G401 (cell line): ENCODE results near the gene B4GAT1. TPM values are rescaled to one million over a fixed set of nuclear protein-coding genes. Genes with fewer than 3 reads are reported as not detected.
A peak's percentile ranks its signal among the peaks of the same experiment; 100 is the strongest.
"Not testable (repeated sequence)": the region's sequence is repeated elsewhere in the genome, so short reads cannot be mapped to it uniquely, and the experiment has no call there.

ENCODE experiments used
- DNase-seq: peaks from one replicate; pipeline ENCODE4 v3.0.0-alpha.2; 2015; ENCODE audit warnings: low spot score
- in situ Hi-C: cut with HindIII; loops from 2 replicates; pipeline ENCODE4 v1.10.0; 2016; ENCODE audit warnings: low sequenced_read_pairs, mixed read lengths
- total RNA-seq: library from RNA; depleted of rRNA; stranded (reverse); fragments of >200 nt; shearing (Covaris generic); gene quantifications from 2 replicates; pipeline ENCODE4 v1.2.3, GENCODE V29; 2014

B4GAT1 gene
- total RNA-seq, 1 experiment from 2014 or later: 22.2 TPM

DNA sequence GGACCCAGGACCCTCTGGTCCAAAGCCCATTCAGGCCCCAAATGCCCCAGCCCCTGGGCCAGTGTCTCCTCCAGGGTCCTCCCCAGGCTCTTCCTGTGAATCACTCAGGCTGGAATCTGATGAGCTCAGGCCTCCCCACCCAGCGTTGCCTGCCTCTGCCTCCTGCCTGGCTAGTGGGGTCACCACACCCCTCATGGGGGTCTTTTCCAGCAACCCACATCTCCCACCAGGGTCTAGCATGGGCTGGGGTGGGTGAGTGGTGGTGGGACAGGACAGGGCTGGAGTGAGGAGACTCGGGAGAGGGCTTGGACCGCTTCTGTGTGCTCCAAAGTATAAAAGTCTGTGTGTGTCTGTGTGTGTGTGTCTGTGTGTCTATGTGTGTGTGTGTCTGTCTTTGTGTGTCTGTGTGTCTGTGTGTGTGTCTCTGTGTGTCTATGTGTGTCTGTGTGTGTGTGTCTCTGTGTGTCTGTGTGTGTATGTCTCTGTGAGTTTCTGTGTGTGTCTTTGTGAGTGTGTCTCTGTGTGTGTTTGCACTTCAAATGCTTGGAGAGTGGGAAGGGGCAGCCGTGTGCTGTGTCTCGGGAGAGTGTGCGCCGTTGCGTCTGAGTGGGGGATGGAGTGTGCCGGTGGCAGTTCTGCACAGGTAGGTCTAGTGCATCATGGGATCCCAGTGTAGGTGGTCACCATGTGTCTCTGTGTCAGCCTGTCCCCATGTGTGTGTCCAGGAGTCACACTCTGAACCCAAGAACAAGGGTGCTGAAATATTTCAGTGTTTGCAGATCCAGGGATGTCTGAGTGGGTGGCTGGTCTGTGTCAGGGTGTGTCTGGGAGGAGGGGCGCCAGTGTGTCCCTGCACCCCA, 20.0 kb downstream of the B4GAT1 start:
- in situ Hi-C loops: no loop called here
- DNase-seq: no peak

DNA sequence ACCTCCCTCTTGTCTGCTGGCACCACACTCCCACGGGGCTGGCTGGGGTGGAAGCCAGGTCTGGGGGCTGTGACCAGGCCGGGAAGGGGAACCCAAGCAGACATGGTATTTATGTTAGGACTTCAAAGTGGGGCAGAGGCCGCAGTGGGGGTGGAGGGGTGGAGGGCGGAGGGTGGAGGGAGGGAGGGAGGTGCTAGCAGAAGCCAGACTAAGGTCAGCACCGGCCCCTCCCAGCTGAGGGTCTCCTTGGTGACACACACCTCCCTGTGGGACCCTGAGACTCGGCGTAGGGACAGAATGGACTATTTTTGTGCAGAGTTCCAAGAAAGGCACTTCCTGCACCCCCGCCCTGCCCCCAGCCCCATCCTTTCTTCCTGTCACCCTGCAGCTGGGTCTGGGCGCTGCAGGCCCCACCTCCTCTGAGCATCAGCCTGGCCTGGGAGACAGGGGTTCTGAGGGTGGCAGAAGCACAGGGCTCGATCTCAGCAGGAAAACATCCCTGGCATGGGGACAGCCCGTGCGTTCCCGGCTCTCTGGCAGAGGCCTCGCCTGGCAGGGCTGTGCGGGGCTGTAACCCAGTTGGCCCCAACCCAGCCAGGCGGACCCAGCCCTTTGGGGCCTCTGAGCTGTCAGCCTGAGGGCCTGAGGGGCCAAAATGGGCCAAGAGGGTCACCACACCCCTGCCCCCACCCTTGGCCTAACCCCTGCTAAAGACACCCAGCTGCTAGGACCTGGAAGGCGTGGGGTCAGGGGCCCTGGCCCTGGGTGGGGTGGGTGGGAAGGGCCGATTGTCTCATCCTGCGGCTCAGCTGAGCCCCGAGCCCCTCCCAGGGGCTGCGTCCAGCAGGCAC, 20.9 kb downstream of the B4GAT1 start:
- no peak for DNase-seq
- in situ Hi-C loops: no loop called here

DNA sequence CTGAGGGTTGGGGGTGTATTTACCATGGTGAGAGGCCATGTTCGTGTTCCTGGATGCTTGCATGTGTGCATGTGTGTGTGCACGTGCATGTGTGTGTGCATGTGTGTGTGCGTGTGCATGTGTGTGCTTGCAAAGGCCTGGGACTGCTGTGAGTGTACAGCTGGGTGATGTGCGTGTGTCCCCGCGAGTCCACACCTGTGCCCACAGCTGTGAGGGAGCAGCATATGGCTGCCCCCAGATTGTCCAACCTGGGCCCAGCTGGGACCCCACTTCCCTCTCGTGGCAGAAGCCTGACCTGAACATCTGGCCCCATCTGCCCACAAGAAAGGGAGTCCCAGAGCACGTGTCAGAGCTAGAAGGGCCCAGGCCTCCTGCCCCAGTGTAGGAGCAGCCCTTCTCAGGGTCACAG, 22.2 kb downstream of the B4GAT1 start:
- DNase-seq: no peak
- in situ Hi-C loops: no loop called here

DNA sequence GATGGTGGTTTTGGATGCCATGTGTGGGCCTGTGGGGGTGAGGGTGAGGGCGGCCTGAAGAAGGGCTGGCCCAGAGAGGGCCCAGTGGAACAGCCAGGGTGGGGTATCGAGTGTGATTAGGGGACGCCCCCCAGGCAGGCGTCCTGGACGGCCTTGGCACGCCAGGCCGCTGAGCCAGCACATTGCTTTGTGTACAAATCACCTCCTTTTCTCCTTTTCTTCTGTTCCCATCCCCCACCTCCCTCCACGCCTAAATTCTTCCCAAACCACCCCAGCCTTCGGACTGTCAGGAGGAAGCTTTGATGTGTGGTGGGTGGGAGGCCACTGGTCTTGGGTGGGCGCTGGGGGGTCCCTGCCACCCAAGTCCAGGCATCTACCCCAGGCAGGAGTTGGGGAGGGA, 22.8 kb downstream of the B4GAT1 start:
- DNase-seq: no peak
- in situ Hi-C loops: no loop called here

DNA sequence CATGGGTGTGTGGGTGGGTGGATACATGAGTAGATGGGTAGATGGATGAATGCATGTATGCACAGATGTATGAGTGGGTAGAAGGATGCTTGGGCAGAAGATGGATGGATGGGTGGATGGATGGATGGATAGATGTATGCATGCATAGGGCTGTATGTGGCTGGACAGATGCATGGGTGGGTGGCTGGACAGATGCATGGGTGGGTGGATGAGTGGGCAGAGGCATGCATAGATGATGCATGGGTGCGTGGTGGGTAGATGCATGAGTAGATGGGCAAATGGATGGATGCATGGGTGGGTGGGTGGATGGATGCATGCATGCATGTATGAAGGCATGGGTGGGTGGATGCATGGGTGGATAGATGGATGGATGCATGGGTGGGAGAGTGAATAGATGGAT, 23.7 kb downstream of the B4GAT1 start:
- in situ Hi-C loops: no loop called here
- no peak for DNase-seq

DNA sequence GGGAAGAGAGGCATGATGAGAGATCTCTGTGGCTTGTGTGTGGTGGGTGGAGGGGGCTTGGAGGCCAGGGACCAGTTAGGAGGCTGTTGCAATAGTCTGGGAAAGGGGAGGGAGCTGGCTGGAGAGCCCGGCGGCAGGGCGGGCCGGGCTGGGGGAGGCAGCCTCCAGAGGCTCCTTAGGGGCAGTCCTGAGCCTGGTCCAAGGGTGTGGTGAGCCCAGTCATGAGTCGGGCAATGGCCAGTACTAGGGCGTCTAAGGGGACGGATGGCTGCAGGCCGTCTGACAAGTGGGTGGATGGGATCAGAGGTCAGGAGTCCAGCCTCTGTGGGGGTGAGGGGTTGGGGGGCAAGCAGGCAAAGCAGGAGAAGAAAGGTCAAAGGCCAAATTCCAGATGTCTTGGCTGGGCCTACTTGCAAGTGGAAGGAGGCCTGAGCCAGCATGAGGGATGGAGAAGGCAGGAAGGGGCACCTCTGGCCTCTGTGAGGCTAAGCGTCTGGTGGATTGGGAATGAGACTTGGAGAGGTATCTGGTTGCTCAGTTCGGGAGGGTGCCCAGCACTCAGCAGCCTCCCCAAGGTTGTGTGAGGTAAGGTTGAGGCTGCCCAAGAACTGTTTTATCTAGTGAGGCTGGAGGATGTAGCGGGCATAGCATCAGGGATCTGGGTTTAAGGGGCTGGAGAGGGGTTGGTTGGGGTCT, 24.5 kb downstream of the B4GAT1 start:
- in situ Hi-C loops: no loop called here
- DNase-seq: no peak

DNA sequence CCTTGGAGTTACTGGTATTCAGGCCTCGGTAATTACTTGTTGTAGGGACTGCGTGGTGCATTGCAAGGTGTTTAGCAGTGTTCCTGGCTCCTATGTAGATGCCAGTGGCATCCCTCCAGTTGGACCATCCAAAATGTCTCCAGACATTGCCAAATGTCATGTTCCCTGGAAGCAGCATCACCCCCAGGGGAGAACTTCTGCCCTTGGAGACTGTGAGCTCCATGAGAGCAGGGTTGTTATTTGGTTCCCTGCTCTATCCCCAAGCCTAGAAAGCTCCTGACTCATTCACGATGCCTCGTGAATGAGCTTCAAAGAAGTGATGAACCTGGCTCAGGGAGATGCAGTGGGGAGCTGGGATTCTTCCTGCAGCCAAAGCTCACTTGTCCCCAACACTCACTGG, 25.8 kb downstream of the B4GAT1 start:
- in situ Hi-C loops: no loop called here
- peak; percentile 34 for DNase-seq

DNA sequence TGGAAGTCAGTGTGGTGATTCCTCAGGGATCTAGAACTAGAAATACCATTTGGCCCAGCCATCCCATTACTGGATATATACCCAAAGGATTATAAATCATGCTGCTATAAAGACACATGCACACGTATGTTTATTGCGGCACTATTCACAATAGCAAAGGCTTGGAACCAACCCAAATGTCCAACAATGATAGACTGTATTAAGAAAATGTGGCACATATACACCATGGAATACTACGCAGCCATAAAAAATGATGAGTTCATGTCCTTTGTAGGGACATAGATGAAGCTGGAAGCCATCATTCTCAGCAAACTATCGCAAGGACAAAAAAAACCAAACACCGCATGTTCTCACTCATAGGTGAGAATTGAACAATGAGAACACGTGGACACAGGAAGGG, 26.7 kb downstream of the B4GAT1 start:
- DNase-seq, in situ Hi-C loops: not testable (repeated sequence)

DNA sequence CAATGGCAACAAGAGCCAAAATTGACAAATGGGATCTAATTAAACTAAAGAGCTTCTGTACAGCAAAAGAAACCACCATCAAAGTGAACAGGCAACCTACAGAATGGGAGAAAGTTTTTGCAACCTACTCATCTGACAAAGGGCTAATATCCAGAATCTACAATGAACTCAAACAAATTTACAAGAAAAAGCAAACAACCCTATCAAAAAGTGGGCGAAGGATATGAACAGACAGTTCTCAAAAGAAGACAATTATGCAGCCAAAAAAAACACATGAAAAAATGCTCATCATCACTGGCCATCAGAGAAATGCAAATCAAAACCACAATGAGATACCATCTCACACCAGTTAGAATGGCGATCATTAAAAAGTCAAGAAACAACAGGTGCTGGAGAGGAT, 27.1 kb downstream of the B4GAT1 start:
- in situ Hi-C loops, DNase-seq: not testable (repeated sequence)

DNA sequence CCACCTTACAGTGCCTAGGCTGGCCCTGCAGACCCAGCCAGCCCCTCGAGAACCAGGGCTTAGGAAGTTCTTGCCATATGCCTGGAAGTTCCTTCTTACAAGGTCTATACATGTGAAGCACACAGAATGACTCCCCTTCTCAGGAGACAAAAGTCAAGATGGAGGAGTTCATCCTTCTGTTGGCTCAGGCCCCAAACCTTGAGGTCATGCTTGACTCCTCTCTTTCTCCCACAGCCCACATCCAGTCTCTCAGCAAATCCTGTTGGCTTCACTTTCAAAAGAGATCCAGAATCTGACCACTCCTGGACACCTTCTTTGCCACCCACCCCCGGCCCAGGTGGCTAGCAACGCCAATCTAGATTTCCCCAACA, 28.8 kb downstream of the B4GAT1 start:
- DNase-seq: no peak
- in situ Hi-C loops: no loop called here

DNA sequence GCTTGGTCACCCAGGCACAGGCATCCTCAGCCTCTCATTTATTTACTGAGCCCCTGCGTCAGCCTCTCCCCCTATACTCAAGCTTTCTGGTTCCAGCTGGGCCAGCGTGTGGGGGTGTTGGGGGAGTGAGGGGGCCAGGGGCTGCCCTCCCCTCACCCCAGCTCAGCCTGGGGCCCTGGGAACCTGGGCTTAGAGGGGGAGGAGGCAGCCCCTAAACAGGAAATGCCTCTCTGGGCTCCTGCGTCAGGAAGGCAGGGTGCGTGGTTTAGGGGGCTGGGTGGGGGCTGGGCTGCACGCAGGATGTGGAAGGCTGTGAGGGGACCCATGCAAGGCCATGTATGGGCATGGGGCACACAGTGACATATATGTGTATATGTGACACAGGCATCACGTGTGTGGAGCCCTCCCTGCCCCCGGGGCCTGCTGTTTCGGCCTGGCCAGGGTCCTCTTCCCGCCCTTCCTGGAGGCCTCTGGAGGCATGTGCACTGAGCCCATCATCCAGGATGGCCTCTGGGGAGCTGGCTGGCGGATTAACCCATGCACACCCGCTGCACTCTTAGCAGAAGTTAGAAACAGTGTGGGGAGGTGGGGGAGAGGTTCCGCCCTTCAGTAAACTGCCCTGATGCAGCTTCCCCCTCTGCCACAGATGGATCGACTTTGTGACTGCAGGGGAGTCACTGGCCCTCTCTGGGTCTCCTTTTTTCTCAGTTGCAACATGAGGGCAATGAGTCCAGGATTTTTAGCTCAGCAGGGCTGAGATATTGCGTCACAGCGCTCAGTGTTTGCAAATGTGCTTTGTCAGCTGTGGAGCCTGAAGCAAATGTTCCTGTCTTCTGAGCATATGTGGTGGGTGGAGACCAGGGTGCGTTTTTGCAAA, 29.5 kb downstream of the B4GAT1 start:
- no peak for DNase-seq
- in situ Hi-C loops: no loop called here

DNA sequence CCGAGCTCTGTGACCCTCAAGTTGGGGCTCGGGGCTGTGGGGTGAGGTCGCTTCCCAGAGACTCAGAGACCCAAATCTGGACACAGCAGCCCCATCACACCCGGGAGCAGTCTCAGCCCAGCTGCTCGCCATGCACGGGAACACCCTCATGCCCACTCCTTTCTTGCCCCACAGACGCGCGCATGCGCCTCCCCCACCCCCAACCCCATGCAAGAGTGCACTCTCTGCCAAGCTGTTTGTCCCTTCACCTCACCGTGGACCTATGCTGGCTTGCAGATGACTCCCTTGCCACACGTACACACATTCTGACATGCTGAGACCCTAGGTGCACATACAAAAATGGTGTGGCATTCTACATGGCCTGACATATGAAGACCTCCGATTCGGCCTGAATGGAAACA, 30.1 kb downstream of the B4GAT1 start:
- DNase-seq: no peak
- in situ Hi-C loops: no loop called here

DNA sequence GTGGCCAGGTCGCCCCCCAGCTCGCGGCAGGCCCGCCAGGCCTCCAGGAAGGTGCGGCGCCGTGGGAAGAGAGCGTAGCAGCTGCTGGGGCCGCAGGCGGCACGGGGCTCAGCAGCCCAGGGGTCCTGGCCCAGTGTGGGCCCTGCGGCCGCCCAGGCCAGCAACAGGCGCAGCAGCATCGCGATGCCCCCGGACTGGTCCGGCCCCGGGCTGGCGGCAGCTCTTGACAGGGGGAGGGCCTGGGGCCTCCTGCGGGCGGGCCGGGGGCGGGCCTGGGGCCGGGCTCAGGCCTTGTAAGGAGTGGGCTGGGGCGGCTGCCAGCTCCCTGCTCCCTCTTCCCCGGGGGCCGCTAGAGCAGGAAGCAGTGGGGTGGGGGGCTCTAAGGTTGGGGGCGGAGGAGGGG, 30.6 kb downstream of the B4GAT1 start, which contains the start of gene CD248:
Gene CD248, minus strand, starts transcription at position 196 of the 403 bp plus-strand sequence. Its CDS starts 17 bp downstream, at position 179.
- in situ Hi-C loops: no loop called here
- no peak for DNase-seq

DNA sequence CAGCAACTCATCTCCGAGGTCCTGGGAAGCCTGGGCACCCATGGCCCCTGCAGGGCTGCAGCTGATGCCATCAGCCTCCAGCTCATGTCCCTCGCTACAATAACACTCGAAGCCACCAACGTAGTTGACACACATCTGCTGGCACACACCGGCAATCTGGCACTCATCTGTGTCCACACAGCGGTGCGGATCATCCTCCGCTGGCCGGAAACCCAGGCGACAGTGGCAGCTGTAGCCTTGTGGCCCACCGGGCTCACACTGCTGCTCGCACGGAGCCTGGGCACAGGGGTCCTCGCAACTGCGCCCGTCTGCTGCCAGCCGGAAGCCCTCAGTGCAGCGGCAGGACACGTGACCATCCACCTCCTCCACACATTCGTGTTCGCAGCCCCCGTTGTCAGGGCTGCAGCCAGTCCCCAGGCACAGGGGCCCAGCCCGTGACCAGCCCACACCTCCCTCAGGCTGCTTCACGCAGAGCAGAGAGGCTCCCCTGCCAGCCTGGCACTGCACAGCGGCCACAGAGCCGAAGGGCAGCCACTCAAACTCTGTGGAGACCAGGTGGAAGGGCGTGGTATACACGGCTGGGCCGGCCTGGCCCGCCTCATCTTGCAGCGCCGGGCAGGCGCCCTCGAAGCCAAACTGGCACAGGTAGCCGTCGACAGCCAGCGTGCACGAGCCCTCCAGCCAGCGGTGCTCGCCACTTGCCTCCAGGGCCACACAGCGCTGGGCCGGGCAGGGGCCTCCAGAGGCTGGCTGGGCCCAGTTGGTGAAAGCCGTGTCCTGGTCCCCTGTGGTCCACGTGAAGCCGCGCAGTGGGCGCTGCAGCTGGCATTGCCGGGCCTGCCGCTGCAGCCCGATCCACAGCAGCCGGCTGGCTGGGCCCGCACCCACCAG, 31.3 kb downstream of the B4GAT1 start:
- no peak for DNase-seq
- in situ Hi-C loops: no loop called here

DNA sequence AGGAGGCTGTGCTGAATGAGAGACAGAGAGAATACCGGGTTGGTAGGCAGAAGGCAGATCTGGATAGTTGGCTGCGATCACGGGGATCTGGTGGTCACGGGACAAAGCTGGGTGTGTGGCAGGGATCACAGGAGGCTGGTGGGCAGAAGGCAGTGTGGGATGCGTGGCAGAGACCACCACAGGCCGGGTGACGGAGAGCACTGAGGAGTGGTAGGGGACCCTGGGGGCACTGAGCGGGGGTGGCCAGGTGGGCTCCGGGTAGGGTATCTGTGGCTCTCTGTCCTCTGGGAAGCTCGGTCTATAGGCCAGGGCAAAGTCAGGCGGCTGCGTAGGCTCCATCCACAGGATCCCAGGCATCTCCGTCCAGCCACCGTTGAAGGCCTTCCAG, 31.9 kb downstream of the B4GAT1 start:
- in situ Hi-C loops: no loop called here
- no peak for DNase-seq

DNA sequence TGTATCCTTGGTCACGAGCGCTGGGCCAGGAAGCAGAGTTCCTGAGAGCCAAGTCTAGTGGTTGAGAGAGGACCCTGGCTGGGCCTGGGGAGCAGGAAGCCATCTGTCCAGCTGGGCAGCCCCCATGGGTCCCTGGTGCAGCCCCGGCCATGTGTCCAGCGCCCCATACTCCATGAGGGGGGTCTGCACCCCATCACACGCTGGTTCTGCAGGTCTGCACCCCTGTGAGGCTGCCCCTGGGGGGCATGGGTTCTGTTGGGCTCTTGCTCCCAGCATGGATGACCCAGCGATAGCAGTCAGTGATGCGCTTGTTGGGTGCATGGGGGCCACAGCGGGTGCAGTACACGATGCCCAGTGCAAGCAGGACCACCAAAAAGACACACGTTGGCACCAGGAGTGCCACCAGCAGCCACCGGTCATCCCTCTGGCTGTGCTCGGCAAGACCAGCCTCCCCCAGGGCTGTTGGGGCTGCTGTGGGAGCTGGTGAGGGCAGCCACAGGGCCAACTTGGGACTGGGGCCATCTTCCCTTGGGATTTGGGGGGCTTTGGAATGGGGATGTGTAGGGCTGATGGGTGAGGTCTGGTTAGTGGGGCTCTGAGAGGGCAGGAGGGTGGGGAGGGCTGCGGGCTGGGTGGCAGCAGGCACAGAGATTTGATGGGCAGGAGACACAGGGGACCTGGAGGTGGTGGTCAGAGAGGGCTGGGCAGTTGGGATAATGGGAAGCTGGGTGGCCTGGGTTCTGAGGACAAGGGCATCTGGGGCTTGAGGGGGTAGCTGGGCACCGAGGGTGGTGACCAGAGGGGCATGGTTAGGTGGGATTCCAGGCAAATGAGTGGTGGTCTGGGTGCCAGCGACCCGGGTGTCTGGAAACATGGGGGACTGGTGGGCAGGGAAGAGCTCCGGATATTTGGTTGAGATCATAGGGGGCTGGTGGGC, 32.6 kb downstream of the B4GAT1 start:
- DNase-seq: no peak
- in situ Hi-C loops: no loop called here

DNA sequence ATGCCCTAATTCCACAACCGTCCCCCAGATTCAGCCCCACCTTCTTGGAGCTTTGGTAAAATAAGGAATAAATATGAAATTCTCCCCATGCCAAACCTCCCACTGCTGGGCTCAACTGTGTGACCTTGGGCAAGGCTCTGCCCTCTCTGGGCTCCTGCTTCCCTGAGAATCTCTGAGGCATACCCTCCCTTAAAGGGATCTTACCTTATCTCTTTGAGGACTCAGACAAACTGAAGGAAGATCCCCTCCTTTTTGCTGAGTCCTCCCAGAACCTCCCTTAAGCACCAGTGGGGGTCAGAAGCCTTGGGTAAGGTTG, 33.3 kb downstream of the B4GAT1 start:
- in situ Hi-C loops: no loop called here

More for the DNA sequence above, 33.3 kb downstream of the B4GAT1 start:
- no peak for DNase-seq
